ENCODE measurements around the gene SEC31A.
"Not testable (repeated sequence)": the region's sequence is repeated elsewhere in the genome, so short reads cannot be mapped to it uniquely, and the experiment has no call there.

The SEC31A gene

DNA sequence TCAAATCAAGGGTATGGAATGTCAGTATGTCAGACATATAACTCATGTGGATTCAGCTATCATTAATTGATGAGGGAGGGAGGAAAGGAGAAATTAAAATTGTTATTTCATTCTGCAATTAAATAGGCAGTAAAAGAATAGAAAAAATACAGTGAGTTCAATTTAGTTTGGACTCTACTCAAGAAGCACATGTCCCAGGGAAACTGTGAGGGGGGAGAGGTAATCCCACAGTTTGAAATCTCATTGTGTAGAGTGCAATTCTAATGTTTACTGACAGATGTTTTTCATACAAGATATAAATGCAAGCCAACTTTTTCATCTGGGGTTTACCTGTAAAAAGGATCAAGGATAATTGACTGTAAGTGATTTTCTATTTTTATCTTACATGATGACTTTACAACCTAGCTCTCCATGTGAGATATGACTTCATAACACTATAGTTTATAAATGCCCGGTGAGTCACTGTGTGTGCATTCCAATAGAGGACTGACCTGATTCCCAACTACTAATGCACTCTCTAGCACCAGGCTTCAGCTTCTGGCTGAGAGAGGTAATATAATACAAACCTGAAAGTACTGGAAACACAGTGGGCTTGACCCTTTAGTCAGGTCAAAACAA, 57.1 kb downstream of the SEC31A start:
- peak; percentile 84 for FAIRE-seq

GRCh38 chr4:82833060-82833459, 57.9 kb downstream of the SEC31A start:
- not testable (repeated sequence) for FAIRE-seq

DNA sequence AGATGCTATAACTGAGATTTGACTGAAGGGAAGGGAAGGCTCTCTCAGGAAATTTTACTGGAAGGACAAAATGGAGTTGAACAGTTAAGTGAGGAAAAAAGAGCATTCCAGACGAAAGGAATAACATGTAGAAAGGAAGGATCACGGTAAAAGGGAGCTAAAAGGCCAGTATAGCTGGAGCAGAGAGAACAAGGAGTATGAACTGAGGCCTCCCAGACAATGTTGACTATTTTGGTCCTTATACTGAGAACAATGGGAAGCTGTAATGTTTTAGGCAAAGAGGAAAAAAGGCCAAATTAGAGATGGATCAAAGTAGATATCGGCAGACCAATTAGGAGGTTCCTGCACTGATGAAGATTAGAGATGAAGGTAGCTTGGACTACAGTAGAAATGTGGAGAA, 65.5 kb downstream of the SEC31A start:
- no peak for FAIRE-seq

GRCh38 chr4:82823062-82823461, 67.9 kb downstream of the SEC31A start:
- no peak for FAIRE-seq

DNA sequence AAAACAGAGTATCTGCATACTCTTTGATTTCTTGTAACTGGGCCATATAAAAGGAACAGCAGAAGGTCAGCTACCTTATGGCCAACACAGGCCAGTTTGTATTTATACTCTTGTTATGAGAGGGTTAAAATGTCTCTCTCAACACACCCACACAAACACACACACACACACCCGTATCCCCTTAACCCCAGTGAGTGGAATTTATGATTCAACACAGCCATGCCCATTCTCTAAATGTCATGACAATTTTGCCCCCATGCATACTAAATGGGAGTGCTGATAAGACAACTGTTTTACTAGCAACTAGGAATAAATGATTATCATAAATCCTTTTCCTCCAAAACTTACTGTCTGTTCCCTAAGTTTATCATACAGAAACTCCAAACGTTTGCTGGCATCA, 70.3 kb downstream of the SEC31A start:
- no peak for FAIRE-seq

DNA sequence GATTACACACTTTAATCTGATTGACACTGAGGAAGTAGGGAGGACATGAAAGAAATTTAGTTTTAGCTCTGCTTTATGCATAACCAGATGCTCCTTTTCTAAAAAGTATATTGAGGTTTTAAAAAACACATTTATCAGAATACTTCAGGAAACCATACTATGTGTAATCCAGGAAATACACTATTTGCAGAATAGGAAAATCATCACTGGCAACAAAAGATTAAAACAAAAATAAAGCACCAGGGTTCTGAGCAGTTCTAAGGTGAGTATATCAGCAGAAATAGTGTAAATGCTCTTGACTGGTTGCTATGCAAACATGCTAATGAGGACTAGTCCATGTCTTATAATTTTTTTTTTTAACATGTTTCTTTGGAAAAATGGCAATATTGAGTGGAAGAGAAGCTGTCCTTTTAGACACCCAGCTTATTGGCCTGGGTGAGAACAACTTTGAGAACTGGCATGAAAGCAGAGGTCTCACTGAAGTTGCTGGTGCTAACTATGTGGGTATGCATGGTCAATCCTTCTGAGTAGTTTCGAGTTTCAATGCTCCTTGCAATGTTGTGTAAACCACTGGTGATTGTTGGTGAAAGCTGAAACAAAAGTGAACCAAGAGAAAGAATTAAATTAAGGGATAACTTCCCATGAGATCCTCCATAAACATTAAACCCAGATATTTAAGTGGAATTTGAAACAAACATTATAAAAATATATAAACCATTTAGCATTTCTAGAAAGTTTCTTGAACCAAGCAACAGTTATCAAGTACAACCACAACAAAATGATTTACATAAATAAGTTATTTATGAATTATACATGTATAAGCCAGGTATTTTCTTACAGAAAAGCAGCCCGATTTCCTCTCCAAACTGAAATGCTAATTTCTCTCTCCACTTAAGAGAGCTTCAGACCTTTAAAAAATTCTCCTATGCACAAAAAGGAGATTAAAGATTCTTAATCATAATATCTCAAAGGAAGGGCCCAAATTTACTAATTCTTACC, 72.0 kb downstream of the SEC31A start:
- peak; percentile 41 for FAIRE-seq

DNA sequence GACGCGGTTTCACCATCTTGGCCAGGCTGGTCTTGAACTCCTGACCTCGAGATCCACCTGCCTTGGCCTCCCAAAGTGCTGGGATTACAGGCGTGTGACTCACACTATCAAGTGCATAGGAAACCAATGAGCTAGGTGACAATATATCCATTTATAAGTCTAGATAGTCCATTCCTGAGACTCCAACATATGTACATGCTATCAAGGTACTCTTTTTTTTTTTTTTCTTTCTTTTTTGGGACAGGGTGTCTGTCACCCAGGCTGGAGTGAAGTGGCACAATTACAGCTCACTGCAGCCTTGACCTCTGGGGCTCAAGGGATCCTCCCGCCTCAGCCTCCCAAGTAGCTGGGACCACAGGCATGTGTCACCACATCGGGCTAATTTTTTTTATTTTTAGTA, 74.1 kb downstream of the SEC31A start:
- FAIRE-seq: not testable (repeated sequence)

GRCh38 chr4:82814034-82814433, 76.9 kb downstream of the SEC31A start:
- FAIRE-seq: no peak

DNA sequence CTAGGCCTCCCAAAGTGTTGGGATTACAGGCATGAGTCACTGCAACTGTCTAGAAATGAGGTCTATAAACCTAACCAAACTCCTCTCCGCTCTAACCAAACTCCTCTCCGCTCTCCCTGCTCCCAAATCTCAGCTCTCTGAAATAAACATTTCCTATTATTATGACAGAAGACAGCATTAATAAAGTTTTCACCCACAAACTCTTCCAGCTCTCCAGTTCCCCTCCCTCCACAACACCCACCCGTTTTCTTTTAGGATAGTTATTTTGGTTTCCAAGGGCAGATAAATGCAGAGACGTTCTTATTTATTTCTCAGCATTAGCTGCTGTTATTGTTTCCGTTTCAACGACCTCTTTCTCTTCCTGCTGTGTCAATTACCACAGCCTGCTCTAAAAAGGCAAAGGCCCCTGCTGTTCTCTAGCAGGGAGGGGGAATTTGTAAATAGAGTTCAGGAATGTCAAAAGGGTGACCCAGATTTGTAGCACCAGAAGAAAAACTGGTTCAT, 79.1 kb downstream of the SEC31A start:
- no peak for FAIRE-seq

DNA sequence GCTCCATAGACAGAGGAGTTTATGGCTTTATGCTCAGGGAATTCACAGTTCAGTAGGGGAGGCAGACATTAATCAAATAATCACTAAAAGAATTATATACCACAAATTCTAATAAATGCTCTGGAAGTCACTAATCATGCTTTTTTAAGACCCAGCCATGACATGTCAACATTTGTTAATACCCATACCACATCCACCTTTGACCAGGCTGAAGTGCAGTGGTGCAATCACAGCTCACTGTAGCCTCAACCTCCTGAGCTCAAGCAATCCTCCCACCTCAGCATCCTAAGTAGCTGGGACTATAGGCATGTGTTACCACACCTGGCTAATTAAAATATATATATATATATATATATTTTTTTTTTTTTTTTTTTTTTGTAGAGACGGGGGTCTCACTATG, 79.6 kb downstream of the SEC31A start:
- no peak for FAIRE-seq

DNA sequence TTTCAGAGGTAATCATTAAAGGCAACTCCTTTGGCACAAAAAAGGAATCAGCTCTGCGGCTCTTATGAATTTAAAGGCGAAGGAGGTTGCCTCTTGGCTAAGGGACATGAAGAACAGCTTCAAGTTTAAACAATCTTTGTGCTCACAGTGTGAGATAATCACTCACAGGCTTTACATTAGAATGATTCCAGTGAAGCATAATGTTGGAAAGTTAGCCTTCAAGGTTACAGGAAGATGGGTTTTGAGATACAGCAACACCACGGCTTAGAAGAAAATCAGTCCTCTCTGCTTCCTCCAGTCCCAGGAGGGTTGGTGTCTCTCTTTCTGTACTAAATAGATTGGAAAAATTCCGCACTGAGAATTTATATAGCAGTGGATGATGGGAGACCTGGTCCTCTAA, 80.8 kb downstream of the SEC31A start:
- no peak for FAIRE-seq

GRCh38 chr4:82809619-82810018, 81.3 kb downstream of the SEC31A start:
- no peak for FAIRE-seq

DNA sequence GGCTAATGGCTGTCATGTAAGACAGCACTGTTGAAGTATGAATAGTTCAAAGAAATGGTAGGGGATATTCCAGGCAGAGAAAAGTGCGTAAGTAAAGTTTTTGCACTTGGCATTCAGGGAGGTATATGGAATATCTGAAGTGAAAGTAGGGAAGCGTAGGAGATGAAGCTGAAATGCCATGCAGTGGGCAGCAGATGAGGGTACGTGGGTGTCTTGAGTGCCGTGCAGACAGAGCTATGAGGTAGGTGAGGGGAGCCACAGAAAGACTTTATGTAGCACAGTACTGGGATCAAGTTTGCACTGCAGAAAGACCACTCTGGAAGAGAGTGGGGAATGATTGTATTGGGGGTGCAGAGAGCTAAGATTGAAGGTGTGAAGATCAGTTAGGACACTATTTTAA, 87.2 kb downstream of the SEC31A start:
- FAIRE-seq: no peak

DNA sequence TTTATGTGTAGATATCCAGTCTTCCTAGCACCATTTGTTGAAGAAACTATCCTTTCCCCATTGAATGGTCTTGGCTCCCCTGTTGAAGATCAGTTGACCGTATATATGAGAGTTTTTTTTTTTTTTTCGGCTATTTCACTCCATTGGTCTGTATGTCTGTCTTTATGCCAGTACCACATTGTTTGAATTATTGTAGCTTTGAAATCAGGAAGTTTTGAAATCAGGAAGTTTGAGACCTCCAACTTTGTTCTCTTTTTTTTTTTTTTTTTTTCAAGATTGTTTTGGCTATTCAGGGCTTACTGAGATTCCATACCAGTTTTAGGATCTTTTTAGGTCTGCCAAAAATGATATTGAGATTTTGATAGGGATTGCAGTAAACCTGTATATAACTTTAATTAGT, 88.0 kb downstream of the SEC31A start:
- FAIRE-seq: no peak

DNA sequence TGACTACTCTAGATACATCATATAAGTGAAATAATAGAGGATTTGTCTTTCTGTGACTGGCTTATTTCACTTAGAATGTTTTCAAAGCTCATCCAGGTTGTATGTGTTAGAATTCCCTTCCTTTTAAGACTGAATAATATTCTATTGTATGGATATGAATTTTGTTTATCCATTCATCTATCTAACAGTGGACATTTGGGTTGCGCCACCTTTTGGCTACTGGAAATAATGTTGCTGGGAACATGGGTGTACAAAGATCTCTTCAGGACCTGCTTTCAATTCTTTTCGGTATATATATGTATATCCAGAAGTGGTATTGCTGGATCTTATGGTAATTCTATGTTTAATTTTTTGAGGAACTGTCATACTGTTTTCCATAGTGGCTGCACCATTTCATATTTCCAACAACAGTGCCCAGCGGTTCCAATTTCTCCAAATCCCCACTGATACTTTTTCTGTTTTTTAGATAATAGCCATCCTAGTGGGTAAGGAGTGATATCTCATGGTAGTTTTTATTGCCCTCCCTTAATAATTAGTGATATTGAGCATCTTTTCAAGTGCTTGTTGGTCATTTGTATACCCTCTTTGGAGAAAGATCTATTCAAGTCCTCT, 88.9 kb downstream of the SEC31A start:
- FAIRE-seq: peak; percentile 83

DNA sequence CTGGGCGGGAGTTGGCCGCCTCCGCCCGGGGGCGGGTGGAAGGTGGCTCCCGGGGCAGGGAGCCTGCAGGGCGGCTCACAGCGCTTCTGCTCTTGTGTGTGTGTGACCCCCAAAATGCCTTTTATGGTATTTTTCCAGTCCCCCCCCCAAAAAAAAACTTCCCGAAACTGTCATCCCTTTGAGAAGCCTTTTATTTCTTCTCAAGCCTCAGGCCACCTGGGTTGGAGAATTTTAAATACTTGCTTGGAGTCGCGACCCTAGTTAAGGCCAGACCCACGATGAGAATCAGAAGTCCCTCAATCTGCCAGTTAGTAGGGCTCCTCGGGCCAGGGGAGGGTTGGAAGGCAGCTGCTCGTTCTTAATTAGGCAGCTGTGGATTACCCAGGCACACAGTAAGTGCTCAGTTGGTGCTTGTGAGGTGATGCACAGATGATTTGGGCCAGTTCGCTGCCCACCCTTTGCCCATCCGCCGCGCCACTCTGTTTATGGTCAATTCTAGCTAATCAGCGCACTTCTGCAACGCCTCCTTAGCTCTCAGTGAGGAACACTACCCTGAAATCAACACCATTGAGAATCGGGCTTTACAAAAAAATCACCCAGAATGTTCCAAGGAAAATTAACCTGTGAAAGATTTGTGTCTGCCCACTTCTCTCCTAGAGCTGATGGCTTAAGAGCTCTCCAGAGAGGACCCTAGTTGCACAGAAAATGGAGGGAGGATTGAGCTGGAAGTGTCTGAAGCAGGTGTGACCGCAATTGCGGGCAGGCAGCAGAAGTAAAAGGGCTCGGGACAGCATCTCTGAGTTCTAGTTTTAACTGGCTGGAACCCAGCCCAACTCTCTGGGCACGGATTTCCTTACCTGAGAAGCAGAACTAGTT, 91.7 kb downstream of the SEC31A start:
- FAIRE-seq: no peak

GRCh38 chr4:82798168-82799005, 92.6 kb downstream of the SEC31A start, which contains the start of gene SCD5:
Gene SCD5 (minus strand): TSS chr4:82798796. CDS start chr4:82798537, 259 bp downstream.
- FAIRE-seq: no peak

GRCh38 chr4:82797405-82798111, 93.4 kb downstream of the SEC31A start:
- no peak for FAIRE-seq

DNA sequence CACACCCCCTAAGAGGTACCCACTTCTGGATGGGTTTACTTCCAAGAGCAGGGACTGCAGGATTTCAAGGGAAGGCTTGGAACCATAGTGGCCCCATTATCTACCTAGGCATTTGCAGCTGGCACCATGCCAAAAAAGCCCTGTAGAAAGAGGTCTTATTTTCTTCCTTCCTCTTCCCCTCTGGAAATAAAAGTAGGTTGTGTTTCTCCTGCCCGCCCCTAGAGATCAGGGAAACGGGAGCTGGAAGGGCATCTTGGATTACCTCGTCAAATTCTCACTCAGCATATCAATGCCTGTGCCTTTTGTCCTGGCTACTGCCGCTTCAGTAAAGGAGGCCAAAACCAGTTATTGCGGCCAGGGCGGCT, 93.9 kb downstream of the SEC31A start:
- no peak for FAIRE-seq

DNA sequence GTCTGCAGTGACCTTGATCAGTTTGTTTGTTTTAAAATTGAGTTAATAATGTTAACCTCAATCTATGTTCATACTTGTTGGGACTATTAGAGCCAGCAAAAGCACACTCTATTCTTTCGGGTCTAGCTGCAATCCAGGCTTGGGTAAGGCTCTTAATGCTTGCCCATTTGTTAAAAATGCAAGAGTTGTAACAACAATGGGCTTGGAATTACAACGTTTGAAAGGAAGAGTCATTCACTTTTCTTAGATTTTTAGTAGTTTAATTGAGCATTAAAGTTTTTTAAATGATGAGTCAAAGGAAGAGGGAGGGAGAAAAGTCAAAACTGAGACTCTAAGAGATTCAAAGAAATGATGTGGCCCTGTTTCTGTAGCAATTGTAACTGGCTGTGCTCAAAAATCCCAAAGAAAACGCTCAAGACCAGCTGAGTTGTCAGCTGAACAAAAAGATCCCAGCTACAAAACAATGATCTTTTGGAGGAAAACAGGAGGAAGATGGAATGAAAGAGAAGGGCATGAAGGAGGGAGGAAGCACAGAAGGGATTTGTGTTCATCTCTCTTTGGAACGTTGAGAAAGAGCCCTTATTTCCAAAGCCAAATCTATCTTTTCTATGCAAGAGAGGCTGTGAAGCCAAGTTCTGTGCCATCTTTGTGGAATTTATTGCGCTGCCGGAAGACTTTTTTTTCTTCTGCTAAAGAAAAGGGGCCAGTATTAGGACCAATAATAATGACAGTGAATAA, 97.9 kb downstream of the SEC31A start:
- no peak for FAIRE-seq
